Measurements from ENCODE around the gene GRAMD2B. TPM values are rescaled to one million over a fixed set of nuclear protein-coding genes. Genes with fewer than 3 reads are reported as not detected.

GRAMD2B gene
- total and polyA plus RNA-seq, 2 of the 8 experiments (the other 6 are each of a cell fraction or from before 2014, with no cell fraction given) = 6.4 to 9.4 TPM

DNA sequence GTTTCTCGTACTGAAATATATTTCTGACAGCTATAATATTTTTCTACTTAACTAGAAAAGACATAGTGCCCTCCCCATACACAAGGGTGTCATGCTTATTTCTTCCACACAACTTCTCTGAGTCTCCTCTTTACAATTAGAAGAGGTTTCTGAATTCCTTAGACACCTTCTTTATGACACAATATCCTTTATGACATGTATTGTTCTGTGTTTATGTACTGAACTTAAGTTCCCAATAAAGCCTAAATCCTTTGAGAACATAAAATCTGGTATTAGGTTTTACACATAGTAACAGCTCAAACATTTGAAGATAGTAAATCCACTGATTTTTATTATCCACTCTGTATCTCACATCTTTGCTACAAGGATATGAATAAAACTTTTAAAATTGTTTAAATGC lies 32.5 kb downstream of the GRAMD2B start:
- Histone ChIP-seq H4K91ac (replicated peaks; ENCODE audit: insufficient read length, low read length) (no peak overlapping the region), H2BK20ac (ENCODE audit: low read length) (no peak overlapping the region), H3K23ac (ENCODE audit: insufficient read length) (no peak overlapping the region), H3K18ac (ENCODE audit: extremely low read depth, low read length) (no peak overlapping the region), H3K4me3 (ENCODE audit: extremely low read depth in 1 of 4, insufficient read depth in 2 of 4, low read depth in 3 of 4, low read length in 4 of 4) (no peak overlapping the region), H3K27ac (ENCODE audit: low read depth, low read length) (no peak overlapping the region), H3K27me3 (replicated peaks in 1 of 4; ENCODE audit: control insufficient read depth in 3 of 4, extremely low read depth in 1 of 4, insufficient read depth in 3 of 4, low read length in 3 of 4) (no peaks in the 10 kb centered on the region), H2AFZ (ENCODE audit: low read length) (no peak overlapping the region), H3K79me2 (ENCODE audit: control insufficient read depth in 1 of 2, insufficient read depth in 2 of 2, low read length in 2 of 2) (no peaks in the 10 kb centered on the region), H3K4me1 (replicated peaks in 1 of 4; ENCODE audit: control insufficient read depth in 3 of 4, insufficient read depth in 4 of 4, low read length in 3 of 4) (no peaks in the 10 kb centered on the region), H3K9me3 (ENCODE audit: insufficient read depth in 2 of 2, low read depth in 1 of 2, low read length in 1 of 2) (no peaks in the 10 kb centered on the region), H3K4ac (replicated peaks; ENCODE audit: insufficient read length, low read depth, low read length) (no peak overlapping the region), H3K23me2 (ENCODE audit: low read depth, low read length) (no peaks in the 10 kb centered on the region), H2BK15ac (ENCODE audit: low read length) (no peak overlapping the region), H2BK120ac (replicated peaks; ENCODE audit: low read depth, low read length) (no peak overlapping the region), H2AK5ac (ENCODE audit: low read depth, low read length) (no peak overlapping the region), H4K8ac (ENCODE audit: extremely low read depth, insufficient read depth, low read length) (no peak overlapping the region), H2BK12ac (ENCODE audit: low read depth, low read length) (no peak overlapping the region), H3K9ac (replicated peaks in 1 of 4; ENCODE audit: extremely low read depth in 1 of 4, low read depth in 3 of 4, low read length in 3 of 4) (no peak overlapping the region), H3K79me1 (ENCODE audit: low read depth, low read length) (peaks cover 2% of the 10 kb centered on the region; the same call in 1 of the 2 replicates), H3K4me2 (ENCODE audit: insufficient read depth in 1 of 2, low read depth in 2 of 2, low read length in 2 of 2) (no peak overlapping the region), H3K36me3 (ENCODE audit: control insufficient read depth in 2 of 4, insufficient read depth in 4 of 4, low read length in 3 of 4) (peaks cover 0 to 4% (median 0%) of the 10 kb centered on the region in 4 experiments; a peak in 2 of 8 replicates), H2BK5ac (ENCODE audit: low read depth, low read length) (no peak overlapping the region), H4K20me1 (replicated peaks in 1 of 2; ENCODE audit: control insufficient read depth in 1 of 2, insufficient read depth in 2 of 2, low read length in 2 of 2) (no peaks in the 10 kb centered on the region), H3K56ac (replicated peaks; ENCODE audit: insufficient read length, low read depth, low read length) (no peak overlapping the region), H3K14ac (ENCODE audit: insufficient read length) (no peak overlapping the region), H4K5ac (ENCODE audit: insufficient read length, low read depth, low read length) (no peak overlapping the region)
- TF ChIP-seq RAD21 (IDR thresholded peaks at IDR 0.05 in 1 of 2, conservative IDR thresholded peaks at IDR 0.05 in 1 of 2; ENCODE audit: low read depth in 2 of 2, low read length in 2 of 2) = no peak
- TF ChIP-seq HDAC2 (IDR thresholded peaks at IDR 0.05; ENCODE audit: borderline replicate concordance in 1 of 2, low read depth in 2 of 2, low read length in 2 of 2) = no peak
- TF ChIP-seq SP4 (IDR thresholded peaks at IDR 0.05; ENCODE audit: low read length) = no peak
- TF ChIP-seq ASH2L (IDR thresholded peaks at IDR 0.05; ENCODE audit: low read length) = no peak
- no peak for TF ChIP-seq CHD2 (IDR thresholded peaks at IDR 0.05; ENCODE audit: low read length)
- TF ChIP-seq POU5F1 (IDR thresholded peaks at IDR 0.05; ENCODE audit: low read depth, low read length) = no peak
- no peak for TF ChIP-seq GTF2F1 (IDR thresholded peaks at IDR 0.05; ENCODE audit: borderline replicate concordance, low read depth, low read length)
- no peak for TF ChIP-seq CREB1 (IDR thresholded peaks at IDR 0.05)
- CTCF ChIA-PET (ENCODE audit: partially characterized antibody) = interaction anchor here (0.6 kb wide), 1 partner anchor 138 kb away, joined by 3 read pairs; no protein-coding TSS in a partner anchor
- no peak for DNase-seq (ENCODE audit: low read depth in 1 of 2, low spot score in 2 of 2)
- no peak for FAIRE-seq
- 75% methylated on average over 1 of the region's 1 CpG; no CpG with 5 or more reads in 1 of the 2 experiments for WGBS, 2 experiments (ENCODE audit: extremely low coverage in 1 of 2, insufficient coverage in 1 of 2, insufficient read length in 1 of 2, insufficient replicate concordance in 2 of 2, low coverage in 1 of 2, low lambda C conversion rate in 2 of 2, missing lambda C conversion rate in 1 of 2)
- POLR2A ChIA-PET (ENCODE audit: partially characterized antibody) = interaction anchor here (1.3 kb wide), 1 partner anchor 12 kb away, joined by 4 read pairs; no protein-coding TSS in a partner anchor

Measured in H1 (cell line).